Cerebellar cortex (tissue), 1 donor: ENCODE results near the gene CCR4.
"Not testable (repeated sequence)": the region's sequence is repeated elsewhere in the genome, so short reads cannot be mapped to it uniquely, and the experiment has no call there.

ENCODE experiments used
- DNase-seq: peaks from one replicate; pipeline ENCODE4 v3.0.0-alpha.2; 2015; ENCODE audit warnings: low spot score

CCR4 gene

GRCh38 chr3:32952369-32953077, 1.1 kb downstream of the CCR4 start:
- no peak for DNase-seq

- DNase-seq: no peak
Observed at GRCh38 chr3:32954506-32954905, 3.1 kb downstream of the CCR4 start.

GRCh38 chr3:32956750-32957570, 5.5 kb downstream of the CCR4 start:
- DNase-seq: no peak

- DNase-seq: no peak
Observed at GRCh38 chr3:32958509-32958908, 7.1 kb downstream of the CCR4 start.

- no peak for DNase-seq
Observed at GRCh38 chr3:32959371-32959770, 7.9 kb downstream of the CCR4 start.

GRCh38 chr3:32960404-32961170, 9.1 kb downstream of the CCR4 start:
- DNase-seq: no peak

GRCh38 chr3:32961189-32961715, 9.8 kb downstream of the CCR4 start:
- DNase-seq: no peak

GRCh38 chr3:32963871-32964270, 12.4 kb downstream of the CCR4 start:
- DNase-seq: no peak

- DNase-seq: not testable (repeated sequence)
Observed at GRCh38 chr3:32964781-32965180, 13.3 kb downstream of the CCR4 start.

GRCh38 chr3:32965617-32966213, 14.3 kb downstream of the CCR4 start:
- not testable (repeated sequence) for DNase-seq

GRCh38 chr3:32966627-32967026, 15.2 kb downstream of the CCR4 start:
- DNase-seq: not testable (repeated sequence)

GRCh38 chr3:32968166-32968919, 16.9 kb downstream of the CCR4 start:
- no peak for DNase-seq

GRCh38 chr3:32968920-32969389, 17.5 kb downstream of the CCR4 start:
- no peak for DNase-seq

GRCh38 chr3:32969656-32970055, 18.2 kb downstream of the CCR4 start:
- DNase-seq: no peak

- DNase-seq: not testable (repeated sequence)
Observed at GRCh38 chr3:32971291-32971690, 19.8 kb downstream of the CCR4 start.

- no peak for DNase-seq
Observed at GRCh38 chr3:32972482-32973146, 21.2 kb downstream of the CCR4 start.

- no peak for DNase-seq
Observed at GRCh38 chr3:32973982-32974381, 22.5 kb downstream of the CCR4 start.

- DNase-seq: no peak
Observed at GRCh38 chr3:32975891-32976595, 24.6 kb downstream of the CCR4 start.

- no peak for DNase-seq
Observed at GRCh38 chr3:32977861-32978260, 26.4 kb downstream of the CCR4 start.

- DNase-seq: no peak
Observed at GRCh38 chr3:32978331-32978730, 26.9 kb downstream of the CCR4 start.
